Measurements from ENCODE around the gene DMAP1.

- TF ChIP-seq NR3C1 (CRISPR knock-in tag; conservative IDR thresholded peaks at IDR 0.05; ENCODE audit: low read depth): no peak
- no peak for TF ChIP-seq TEAD1 (CRISPR knock-in tag; IDR thresholded peaks at IDR 0.05)
- no peak for TF ChIP-seq TEAD4 (CRISPR knock-in tag; IDR thresholded peaks at IDR 0.05)
- TF ChIP-seq USF2 (CRISPR knock-in tag; IDR thresholded peaks at IDR 0.05): no peak
- TF ChIP-seq NR2C2 (CRISPR knock-in tag; IDR thresholded peaks at IDR 0.05): no peak
- TF ChIP-seq CTCF (IDR thresholded peaks at IDR 0.05): no peak
- no peak for TF ChIP-seq ZNF138 (CRISPR knock-in tag; conservative IDR thresholded peaks at IDR 0.05)
- no peak for TF ChIP-seq JUN (CRISPR knock-in tag; IDR thresholded peaks at IDR 0.05)
- no peak for TF ChIP-seq IRF1 (CRISPR knock-in tag; IDR thresholded peaks at IDR 0.05)
- no peak for TF ChIP-seq MAX (CRISPR knock-in tag; IDR thresholded peaks at IDR 0.05)
- TF ChIP-seq USF1 (CRISPR knock-in tag; IDR thresholded peaks at IDR 0.05): no peak
- no peak for TF ChIP-seq ZNF512 (CRISPR knock-in tag; IDR thresholded peaks at IDR 0.05; ENCODE audit: borderline replicate concordance)
- no peak for TF ChIP-seq ARID4B (CRISPR knock-in tag; IDR thresholded peaks at IDR 0.05; ENCODE audit: borderline replicate concordance)
- TF ChIP-seq EMX1 (CRISPR knock-in tag; IDR thresholded peaks at IDR 0.05): no peak
These were observed 49.7 kb downstream of the DMAP1 start for GRCh38 chr1:44262816-44263567.
